K562 (cell line): ENCODE results near the gene PRELID3B. TPM values are rescaled to one million over a fixed set of nuclear protein-coding genes. Genes with fewer than 3 reads are reported as not detected.

ENCODE experiments used
- ARID1B ChIP-seq: fragments of 450-650 bp; IDR thresholded peaks from 2 replicates; pipeline ENCODE4 v1.6.1; 2016; ENCODE audit warnings: antibody characterized with exemption, mild to moderate bottlenecking, inconsistent platforms
- BCL6 ChIP-seq: fragments of 250-450 bp; sonication (Bioruptor Pico); IDR thresholded peaks from 2 replicates; pipeline ENCODE4 v1.4.0; 2020
- ESRRB ChIP-seq: fragments of 250-450 bp; sonication (Bioruptor Pico); IDR thresholded peaks from 2 replicates; pipeline ENCODE4 v1.5.0; 2020; ENCODE audit warnings: mild to moderate bottlenecking, moderate library complexity, borderline replicate concordance
- ETV1 ChIP-seq: fragments of 450-650 bp; conservative IDR thresholded peaks from 2 replicates; pipeline ENCODE4 v1.6.1; 2016; ENCODE audit warnings: missing genetic modification characterization, control low read depth, low read depth, missing compliant biosample characterization
- MEF2D ChIP-seq: conservative IDR thresholded peaks from 2 replicates; pipeline ENCODE4 v1.6.1; 2016; ENCODE audit warnings: low read depth, missing genetic modification characterization, missing compliant biosample characterization
- NR2F6 ChIP-seq: fragments of 450-650 bp; formaldehyde crosslinking; IDR thresholded peaks from 2 replicates; pipeline ENCODE4 v1.4.0; 2020; ENCODE audit warnings: mild to moderate bottlenecking
- POLR2A ChIP-seq: fragments of 450-650 bp; conservative IDR thresholded peaks from 2 replicates; pipeline ENCODE4 v1.6.1; 2016
- SIN3A ChIP-seq, 2 experiments: fragments of 150-350 bp in 1 of 2; IDR thresholded peaks; 2 replicates each; pipeline ENCODE4 v1.6.1; 2011 to 2016; ENCODE audit warnings: borderline replicate concordance in 2 of 2, low read depth in 2 of 2, low read length in 2 of 2, mild to moderate bottlenecking in 2 of 2, moderate library complexity in 2 of 2; ENCODE audit not compliant: control insufficient read depth in 1 of 2
- TCF3 ChIP-seq: sonication (generic); formaldehyde crosslinking; IDR thresholded peaks from 2 replicates; pipeline ENCODE4 v1.4.0; 2020; ENCODE audit warnings: mild to moderate bottlenecking, missing genetic modification reagents
- TEAD2 ChIP-seq: fragments of 450-650 bp; IDR thresholded peaks from 2 replicates; pipeline ENCODE4 v1.6.1; 2016; ENCODE audit warnings: missing genetic modification characterization, control low read depth, missing compliant biosample characterization
- TRIM24 ChIP-seq, 2 experiments: fragments of 450-650 bp; IDR thresholded peaks; 2 replicates each; pipeline ENCODE4 v1.6.1; 2016
- ZNF316 ChIP-seq: fragments of 450-650 bp; IDR thresholded peaks from 2 replicates; pipeline ENCODE4 v1.6.1; 2016
- ZNF76 ChIP-seq: fragments of 250-450 bp; sonication (Bioruptor Pico); IDR thresholded peaks from 2 replicates; pipeline ENCODE4 v1.4.0; 2020; ENCODE audit warnings: mild to moderate bottlenecking, moderate library complexity, borderline replicate concordance
- polyA plus RNA-seq, 8 experiments: library from polyadenylated mRNA; depleted of rRNA in 4 of 8; stranded (reverse) in 5 of 8; unstranded in 3 of 8; fragments of >200 nt; fragmentation: Nextera tagmentation in 2 of 8; fragmentation: Illumina TruSeq in 1 of 8; extraction: Ambion mirVana in 2 of 8; extraction: Trizol in 1 of 8; gene quantifications; 2 replicates each; pipeline versions ENCODE4 v1.2.1 to v1.2.3, GENCODE V29; 2011 to 2014; ENCODE audit warnings: inconsistent platforms in 1 of 8, missing spikeins in 1 of 8
- total RNA-seq, 7 experiments: library from RNA; depleted of rRNA in 6 of 7; stranded (reverse); fragments of >200 nt in 6 of 7; fragmentation: Illumina TruSeq in 2 of 7; extraction: Trizol in 2 of 7; gene quantifications; 2 replicates each; pipeline versions ENCODE4 v1.2.1 to v1.2.3, GENCODE V29; 2011 to 2021; ENCODE audit warnings: low replicate concordance in 1 of 7
- TF ChIP-seq, protein P1 (sequence below), 3 experiments: IDR thresholded peaks in 2 of 3; conservative IDR thresholded peaks in 1 of 3; 2 replicates each; pipeline ENCODE4 v1.5.1; 2011 to 2012; ENCODE audit warnings: low read length in 3 of 3, mild to moderate bottlenecking in 3 of 3, control low read depth in 2 of 3, improper control_type of control experiment in 1 of 3, inconsistent platforms in 1 of 3, low read depth in 1 of 3, mixed read lengths in 1 of 3, moderate library complexity in 1 of 3; ENCODE audit not compliant: insufficient read depth in 2 of 3
- TF ChIP-seq, protein P2 (sequence below): sonication (generic); formaldehyde crosslinking; IDR thresholded peaks from 2 replicates; pipeline ENCODE4 v1.8.1; 2023; ENCODE audit warnings: missing genetic modification reagents, mild to moderate bottlenecking, borderline replicate concordance
- TF ChIP-seq, protein P3 (sequence below): fragments of 450-650 bp; IDR thresholded peaks from 2 replicates; pipeline ENCODE4 v1.6.1; 2017; ENCODE audit warnings: antibody characterized with exemption
- TF ChIP-seq, protein P4 (sequence below): sonication (generic); formaldehyde crosslinking; IDR thresholded peaks from 2 replicates; pipeline ENCODE4 v1.8.0; 2022; ENCODE audit warnings: missing genetic modification reagents, mild to moderate bottlenecking, borderline replicate concordance

Gene PRELID3B
- total and polyA plus RNA-seq, 9 of the 15 experiments (the other 6 are each of a cell fraction or from before 2014, with no cell fraction given): 77.0 to 186 (median 101) TPM

DNA sequence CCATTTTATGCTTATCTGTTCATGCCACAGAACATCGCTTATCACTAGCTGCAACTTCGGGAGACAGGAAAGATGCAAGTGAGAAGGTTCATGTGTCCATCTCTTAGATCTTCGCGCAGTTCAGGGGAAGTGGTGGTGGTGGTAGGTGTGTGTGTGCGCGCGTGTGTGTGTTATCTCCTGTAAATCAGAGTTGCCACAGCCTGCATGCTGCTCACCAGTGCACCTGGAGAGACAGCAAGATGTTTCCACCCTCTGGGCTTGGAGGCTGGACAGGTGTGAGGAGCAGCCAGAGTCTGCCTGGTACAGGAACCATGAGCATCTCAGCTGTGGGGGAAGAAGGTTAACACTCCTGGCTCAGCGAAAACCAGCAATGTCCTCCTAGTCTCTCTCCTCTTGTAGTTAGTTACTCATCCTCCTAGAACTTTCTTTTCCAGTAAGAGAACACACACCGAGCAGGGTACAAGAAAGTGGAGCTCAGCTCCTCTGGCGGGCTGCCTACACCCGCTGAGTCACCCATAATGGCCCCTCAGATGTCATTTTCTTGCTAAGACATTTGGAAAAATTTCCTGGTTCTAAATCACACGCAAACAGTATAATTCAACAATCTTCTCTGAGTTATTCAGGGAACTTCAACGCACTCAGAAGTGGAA lies 28.5 kb downstream of the PRELID3B start (continued):
- TF ChIP-seq, protein P1, sequence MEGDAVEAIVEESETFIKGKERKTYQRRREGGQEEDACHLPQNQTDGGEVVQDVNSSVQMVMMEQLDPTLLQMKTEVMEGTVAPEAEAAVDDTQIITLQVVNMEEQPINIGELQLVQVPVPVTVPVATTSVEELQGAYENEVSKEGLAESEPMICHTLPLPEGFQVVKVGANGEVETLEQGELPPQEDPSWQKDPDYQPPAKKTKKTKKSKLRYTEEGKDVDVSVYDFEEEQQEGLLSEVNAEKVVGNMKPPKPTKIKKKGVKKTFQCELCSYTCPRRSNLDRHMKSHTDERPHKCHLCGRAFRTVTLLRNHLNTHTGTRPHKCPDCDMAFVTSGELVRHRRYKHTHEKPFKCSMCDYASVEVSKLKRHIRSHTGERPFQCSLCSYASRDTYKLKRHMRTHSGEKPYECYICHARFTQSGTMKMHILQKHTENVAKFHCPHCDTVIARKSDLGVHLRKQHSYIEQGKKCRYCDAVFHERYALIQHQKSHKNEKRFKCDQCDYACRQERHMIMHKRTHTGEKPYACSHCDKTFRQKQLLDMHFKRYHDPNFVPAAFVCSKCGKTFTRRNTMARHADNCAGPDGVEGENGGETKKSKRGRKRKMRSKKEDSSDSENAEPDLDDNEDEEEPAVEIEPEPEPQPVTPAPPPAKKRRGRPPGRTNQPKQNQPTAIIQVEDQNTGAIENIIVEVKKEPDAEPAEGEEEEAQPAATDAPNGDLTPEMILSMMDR (IDR thresholded peaks at IDR 0.05 in 2 of 3, conservative IDR thresholded peaks at IDR 0.05 in 1 of 3; ENCODE audit: insufficient read depth in 2 of 3, low read depth in 1 of 3, low read length in 3 of 3): no peak
- TF ChIP-seq ARID1B: 0 out of 2 replicates have a peak, but pooled peaks have one; percentile 30
- TF ChIP-seq, protein P2, sequence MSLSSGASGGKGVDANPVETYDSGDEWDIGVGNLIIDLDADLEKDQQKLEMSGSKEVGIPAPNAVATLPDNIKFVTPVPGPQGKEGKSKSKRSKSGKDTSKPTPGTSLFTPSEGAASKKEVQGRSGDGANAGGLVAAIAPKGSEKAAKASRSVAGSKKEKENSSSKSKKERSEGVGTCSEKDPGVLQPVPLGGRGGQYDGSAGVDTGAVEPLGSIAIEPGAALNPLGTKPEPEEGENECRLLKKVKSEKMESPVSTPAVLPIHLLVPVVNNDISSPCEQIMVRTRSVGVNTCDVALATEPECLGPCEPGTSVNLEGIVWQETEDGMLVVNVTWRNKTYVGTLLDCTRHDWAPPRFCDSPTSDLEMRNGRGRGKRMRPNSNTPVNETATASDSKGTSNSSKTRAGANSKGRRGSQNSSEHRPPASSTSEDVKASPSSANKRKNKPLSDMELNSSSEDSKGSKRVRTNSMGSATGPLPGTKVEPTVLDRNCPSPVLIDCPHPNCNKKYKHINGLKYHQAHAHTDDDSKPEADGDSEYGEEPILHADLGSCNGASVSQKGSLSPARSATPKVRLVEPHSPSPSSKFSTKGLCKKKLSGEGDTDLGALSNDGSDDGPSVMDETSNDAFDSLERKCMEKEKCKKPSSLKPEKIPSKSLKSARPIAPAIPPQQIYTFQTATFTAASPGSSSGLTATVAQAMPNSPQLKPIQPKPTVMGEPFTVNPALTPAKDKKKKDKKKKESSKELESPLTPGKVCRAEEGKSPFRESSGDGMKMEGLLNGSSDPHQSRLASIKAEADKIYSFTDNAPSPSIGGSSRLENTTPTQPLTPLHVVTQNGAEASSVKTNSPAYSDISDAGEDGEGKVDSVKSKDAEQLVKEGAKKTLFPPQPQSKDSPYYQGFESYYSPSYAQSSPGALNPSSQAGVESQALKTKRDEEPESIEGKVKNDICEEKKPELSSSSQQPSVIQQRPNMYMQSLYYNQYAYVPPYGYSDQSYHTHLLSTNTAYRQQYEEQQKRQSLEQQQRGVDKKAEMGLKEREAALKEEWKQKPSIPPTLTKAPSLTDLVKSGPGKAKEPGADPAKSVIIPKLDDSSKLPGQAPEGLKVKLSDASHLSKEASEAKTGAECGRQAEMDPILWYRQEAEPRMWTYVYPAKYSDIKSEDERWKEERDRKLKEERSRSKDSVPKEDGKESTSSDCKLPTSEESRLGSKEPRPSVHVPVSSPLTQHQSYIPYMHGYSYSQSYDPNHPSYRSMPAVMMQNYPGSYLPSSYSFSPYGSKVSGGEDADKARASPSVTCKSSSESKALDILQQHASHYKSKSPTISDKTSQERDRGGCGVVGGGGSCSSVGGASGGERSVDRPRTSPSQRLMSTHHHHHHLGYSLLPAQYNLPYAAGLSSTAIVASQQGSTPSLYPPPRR: no peak
- TF ChIP-seq, protein P3, sequence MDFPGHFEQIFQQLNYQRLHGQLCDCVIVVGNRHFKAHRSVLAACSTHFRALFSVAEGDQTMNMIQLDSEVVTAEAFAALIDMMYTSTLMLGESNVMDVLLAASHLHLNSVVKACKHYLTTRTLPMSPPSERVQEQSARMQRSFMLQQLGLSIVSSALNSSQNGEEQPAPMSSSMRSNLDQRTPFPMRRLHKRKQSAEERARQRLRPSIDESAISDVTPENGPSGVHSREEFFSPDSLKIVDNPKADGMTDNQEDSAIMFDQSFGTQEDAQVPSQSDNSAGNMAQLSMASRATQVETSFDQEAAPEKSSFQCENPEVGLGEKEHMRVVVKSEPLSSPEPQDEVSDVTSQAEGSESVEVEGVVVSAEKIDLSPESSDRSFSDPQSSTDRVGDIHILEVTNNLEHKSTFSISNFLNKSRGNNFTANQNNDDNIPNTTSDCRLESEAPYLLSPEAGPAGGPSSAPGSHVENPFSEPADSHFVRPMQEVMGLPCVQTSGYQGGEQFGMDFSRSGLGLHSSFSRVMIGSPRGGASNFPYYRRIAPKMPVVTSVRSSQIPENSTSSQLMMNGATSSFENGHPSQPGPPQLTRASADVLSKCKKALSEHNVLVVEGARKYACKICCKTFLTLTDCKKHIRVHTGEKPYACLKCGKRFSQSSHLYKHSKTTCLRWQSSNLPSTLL: no peak
- no peak for TF ChIP-seq ZNF76 (CRISPR knock-in tag)
- TF ChIP-seq, protein P4, sequence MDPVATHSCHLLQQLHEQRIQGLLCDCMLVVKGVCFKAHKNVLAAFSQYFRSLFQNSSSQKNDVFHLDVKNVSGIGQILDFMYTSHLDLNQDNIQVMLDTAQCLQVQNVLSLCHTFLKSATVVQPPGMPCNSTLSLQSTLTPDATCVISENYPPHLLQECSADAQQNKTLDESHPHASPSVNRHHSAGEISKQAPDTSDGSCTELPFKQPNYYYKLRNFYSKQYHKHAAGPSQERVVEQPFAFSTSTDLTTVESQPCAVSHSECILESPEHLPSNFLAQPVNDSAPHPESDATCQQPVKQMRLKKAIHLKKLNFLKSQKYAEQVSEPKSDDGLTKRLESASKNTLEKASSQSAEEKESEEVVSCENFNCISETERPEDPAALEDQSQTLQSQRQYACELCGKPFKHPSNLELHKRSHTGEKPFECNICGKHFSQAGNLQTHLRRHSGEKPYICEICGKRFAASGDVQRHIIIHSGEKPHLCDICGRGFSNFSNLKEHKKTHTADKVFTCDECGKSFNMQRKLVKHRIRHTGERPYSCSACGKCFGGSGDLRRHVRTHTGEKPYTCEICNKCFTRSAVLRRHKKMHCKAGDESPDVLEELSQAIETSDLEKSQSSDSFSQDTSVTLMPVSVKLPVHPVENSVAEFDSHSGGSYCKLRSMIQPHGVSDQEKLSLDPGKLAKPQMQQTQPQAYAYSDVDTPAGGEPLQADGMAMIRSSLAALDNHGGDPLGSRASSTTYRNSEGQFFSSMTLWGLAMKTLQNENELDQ (CRISPR knock-in tag): no peak
- TF ChIP-seq TRIM24 (IDR thresholded peaks at IDR 0.05): 0 out of 4 replicates have a peak, but pooled peaks of 1 of the 2 experiments have one; percentile 11
- 0 out of 2 replicates have a peak, but pooled peaks have one; percentile 14 for TF ChIP-seq ZNF316
- no peak for TF ChIP-seq MEF2D (tag)
- TF ChIP-seq ESRRB: no peak
- no peak for TF ChIP-seq ETV1 (tag)
- TF ChIP-seq NR2F6 (CRISPR knock-in tag): no peak
- 0 out of 2 replicates have a peak, but pooled peaks have one; percentile 32 for TF ChIP-seq TCF3 (CRISPR knock-in tag)
- no peak for TF ChIP-seq SIN3A (IDR thresholded peaks at IDR 0.05; ENCODE audit: borderline replicate concordance in 2 of 2, control insufficient read depth in 1 of 2, low read depth in 2 of 2, low read length in 2 of 2)
- TF ChIP-seq TEAD2 (tag): no peak
- TF ChIP-seq BCL6 (CRISPR knock-in tag): no peak
- no peak for TF ChIP-seq POLR2A
